Left ventricle myocardium inferior (tissue), 1 donor: ENCODE data around the gene MACROD2. TPM values are rescaled to one million over a fixed set of nuclear protein-coding genes. Genes with fewer than 3 reads are reported as not detected.
A peak's percentile ranks its signal among the peaks of the same experiment; 100 is the strongest.

Experiments
- DNase-seq: peaks from one replicate; pipeline ENCODE4 v3.0.0-alpha.2; 2020
- H3K27ac ChIP-seq: fragments of 200-600 bp; replicated peaks from 2 replicates; pipeline ENCODE4 v1.8.0; 2021
- H3K27me3 ChIP-seq: fragments of 200-600 bp; 2 replicates; pipeline ENCODE4 v1.8.0; 2021; ENCODE audit warnings: low read depth
- H3K36me3 ChIP-seq: fragments of 200-600 bp; 2 replicates; pipeline ENCODE4 v1.8.0; 2021
- H3K4me1 ChIP-seq: fragments of 200-600 bp; 2 replicates; pipeline ENCODE4 v1.8.0; 2021
- H3K4me3 ChIP-seq: fragments of 200-600 bp; 2 replicates; pipeline ENCODE4 v1.8.0; 2021; ENCODE audit warnings: mild to moderate bottlenecking, moderate library complexity
- H3K9me3 ChIP-seq: fragments of 200-600 bp; replicated peaks from 2 replicates; pipeline ENCODE4 v1.8.0; 2021
- CTCF ChIP-seq: fragments of 200-600 bp; IDR thresholded peaks from 2 replicates; pipeline ENCODE4 v1.8.0; 2021; ENCODE audit warnings: antibody characterized with exemption, mild to moderate bottlenecking, borderline replicate concordance
- intact Hi-C: fragments of 100-400 bp; cut with micrococcal nuclease; formaldehyde crosslinking; loops from one replicate; pipeline ENCODE4 v1.11.0; 2022
- total RNA-seq: library from RNA; stranded (reverse); fragmentation: NEBNext Ultra II Directional; extraction: Animal tissue kit (Norgen Biotek cat#: 25700); gene quantifications from one replicate; pipeline ENCODE4 v1.2.1, GENCODE V29; 2021
- donor health status: DM: no; HTN: yes; CAD: no; lungs with severe emphysema.

The MACROD2 gene
- total RNA-seq, 1 donor from 2014 or later, result 3.6 TPM

- Histone ChIP-seq H3K9me3 (peaks cover 12% of the 10 kb centered on the region), H3K4me3 (no peak overlapping the region), H3K27me3 (no peaks in the 10 kb centered on the region), H3K36me3 (no peaks in the 10 kb centered on the region), H3K4me1 (no peaks in the 10 kb centered on the region), H3K27ac (no peak overlapping the region)
- TF ChIP-seq CTCF, result no peak
- no peak for DNase-seq
- intact Hi-C loops, result no loop called here
These were observed 1932.8 kb downstream of the MACROD2 start for GRCh38 chr20:15927893-15928650.

DNA sequence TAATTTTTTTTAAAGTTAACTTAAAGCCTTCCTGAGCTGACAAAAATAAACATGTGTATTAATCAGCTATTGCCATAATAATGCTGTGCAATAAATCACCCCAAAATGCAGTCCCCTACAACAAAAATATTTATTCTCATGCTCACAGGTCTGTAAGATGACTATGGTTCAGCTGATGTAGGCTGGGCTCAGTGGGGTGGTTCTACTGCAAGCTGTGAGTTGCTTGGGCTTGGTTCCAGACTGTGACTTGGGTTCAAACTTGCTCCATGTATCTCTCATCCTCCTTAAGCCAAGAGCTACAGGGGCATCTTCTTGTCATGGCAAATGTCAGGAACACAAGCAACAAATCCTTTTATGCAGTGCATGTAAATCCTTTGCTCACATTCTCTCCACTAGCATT lies 1933.6 kb downstream of the MACROD2 start:
- Histone ChIP-seq H3K4me1 (no peaks in the 10 kb centered on the region), H3K9me3 (peaks cover 12% of the 10 kb centered on the region), H3K4me3 (no peak overlapping the region), H3K27me3 (no peaks in the 10 kb centered on the region), H3K27ac (no peak overlapping the region), H3K36me3 (no peaks in the 10 kb centered on the region)
- intact Hi-C loops, result no loop called here
- DNase-seq, result no peak
- no peak for TF ChIP-seq CTCF

DNA sequence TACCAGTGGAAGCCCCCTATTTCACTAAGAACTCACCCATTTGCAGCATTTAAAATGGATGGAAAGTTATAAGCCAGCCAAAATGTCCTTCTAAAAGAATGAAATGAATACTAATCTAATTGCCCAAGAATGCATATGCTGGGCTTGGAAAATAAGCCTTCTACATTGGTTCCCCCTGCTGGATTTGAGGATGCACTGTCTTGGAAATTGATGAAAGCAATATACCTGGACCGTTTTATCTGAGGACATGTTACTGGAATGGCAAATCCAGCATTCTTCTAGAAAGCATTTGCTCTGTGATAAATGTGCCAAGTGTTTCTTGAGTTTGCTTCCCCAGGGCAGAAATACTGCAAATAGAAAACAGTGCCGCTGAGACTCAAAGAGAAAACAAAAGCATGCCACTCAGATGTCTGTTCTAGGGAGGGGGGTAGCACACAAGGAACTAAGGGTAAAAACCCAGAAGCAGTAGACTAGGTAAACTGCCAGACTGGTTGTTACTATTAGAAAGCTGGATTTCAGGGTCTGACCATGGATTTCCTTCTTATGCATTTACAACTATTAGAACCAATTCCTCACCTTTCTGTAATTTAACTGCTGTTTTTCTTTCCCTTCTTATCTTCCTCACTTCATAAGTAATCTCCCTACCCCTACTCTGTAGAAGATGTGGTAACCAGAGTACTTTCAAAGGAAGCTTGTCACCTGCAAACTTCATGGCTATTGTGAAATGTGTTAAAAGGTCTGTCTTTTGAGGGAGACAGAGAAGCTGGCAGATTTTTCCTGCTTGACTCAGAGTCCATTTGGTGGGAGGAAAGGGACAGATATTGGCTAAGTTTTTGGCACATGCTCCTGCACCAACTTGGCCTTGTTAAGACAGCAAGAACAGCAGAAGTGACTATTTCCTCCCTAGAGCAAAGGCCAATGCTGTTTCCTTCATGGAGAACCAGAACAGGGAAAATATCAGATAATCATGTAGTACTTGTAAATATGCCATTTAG lies 1935.3 kb downstream of the MACROD2 start:
- H3K9me3 ChIP-seq, result peaks cover 12% of the 10 kb centered on the region
- intact Hi-C loops, result no loop called here
- no peak overlapping the region for H3K27ac ChIP-seq
- no peak overlapping the region for H3K4me3 ChIP-seq
- H3K36me3 ChIP-seq, result no peaks in the 10 kb centered on the region
- H3K4me1 ChIP-seq, result no peaks in the 10 kb centered on the region
- no peak for DNase-seq
- TF ChIP-seq CTCF, result peak; percentile 42
- H3K27me3 ChIP-seq, result no peaks in the 10 kb centered on the region

DNA sequence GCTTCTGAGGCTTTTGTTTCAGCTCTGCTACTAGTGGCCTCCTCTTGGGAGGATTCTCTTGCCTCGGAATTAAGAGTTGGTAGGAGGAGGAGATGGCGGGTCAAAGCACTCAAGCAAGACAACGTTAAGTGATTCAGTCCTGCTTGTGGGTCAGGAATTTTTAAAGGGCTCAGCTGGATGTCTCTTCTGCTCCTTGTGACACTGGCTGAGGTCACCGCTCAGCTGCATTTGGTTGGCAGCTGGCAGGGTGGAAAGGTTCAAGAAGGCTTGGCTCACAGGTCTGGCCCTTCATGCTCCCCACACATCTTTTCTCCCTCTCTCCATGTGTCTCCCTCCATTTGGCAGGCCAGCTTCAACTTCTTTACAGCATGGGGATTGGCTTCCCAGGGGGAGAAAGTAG lies 1936.6 kb downstream of the MACROD2 start:
- intact Hi-C loops, result no loop called here
- TF ChIP-seq CTCF, result no peak
- Histone ChIP-seq H3K4me1 (no peaks in the 10 kb centered on the region), H3K4me3 (no peak overlapping the region), H3K27ac (no peak overlapping the region), H3K9me3 (peaks cover 12% of the 10 kb centered on the region), H3K27me3 (no peaks in the 10 kb centered on the region), H3K36me3 (no peaks in the 10 kb centered on the region)
- DNase-seq, result no peak

DNA sequence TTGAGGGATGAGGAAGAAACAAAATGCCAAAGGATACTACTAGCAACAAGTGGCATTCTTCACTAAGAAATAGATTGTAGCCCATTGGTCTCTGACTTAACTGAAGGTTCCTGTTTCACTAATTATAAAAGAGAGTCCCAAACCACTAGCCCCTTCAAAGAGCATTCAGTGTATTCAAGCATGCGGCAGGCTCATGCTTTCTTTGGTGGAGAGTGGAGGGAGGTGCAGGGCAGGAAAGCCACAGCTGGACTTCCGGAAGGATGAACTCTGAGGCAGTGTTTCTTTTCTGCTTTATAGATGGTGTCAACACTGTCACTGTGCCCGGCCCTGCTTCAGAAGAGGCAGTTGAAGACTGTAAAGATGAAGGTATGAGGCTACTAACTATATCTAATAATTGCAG lies 1941.9 kb downstream of the MACROD2 start:
- Histone ChIP-seq H3K9me3 (peaks cover 22% of the 10 kb centered on the region), H3K4me3 (no peak overlapping the region), H3K27me3 (no peaks in the 10 kb centered on the region), H3K27ac (no peak overlapping the region), H3K36me3 (no peaks in the 10 kb centered on the region), H3K4me1 (no peaks in the 10 kb centered on the region)
- no peak for TF ChIP-seq CTCF
- intact Hi-C loops, result no loop called here
- DNase-seq, result no peak
